MM.1S (cell line): Measurements from ENCODE around the gene TRPM2.

Experiments used
- DNase-seq: peaks from one replicate; pipeline ENCODE4 v3.0.0-alpha.2; 2015
- H2AFZ ChIP-seq: fragments of 300-600 bp; sonication (generic); 2 replicates; pipeline ENCODE4 v1.6.0; 2016; ENCODE audit warnings: antibody characterized with exemption, low read length
- H3F3A ChIP-seq: fragments of 300-600 bp; sonication (generic); 2 replicates; pipeline ENCODE4 v1.6.1; 2016; ENCODE audit warnings: mild to moderate bottlenecking, antibody characterized with exemption, low read length, moderate library complexity, mixed read lengths; ENCODE audit not compliant: insufficient read depth
- H3K27ac ChIP-seq: fragments of 300-600 bp; sonication (generic); 2 replicates; pipeline ENCODE4 v1.5.1; 2016; ENCODE audit warnings: mild to moderate bottlenecking, low read length
- H3K27me3 ChIP-seq: fragments of 300-600 bp; sonication (generic); replicated peaks from 2 replicates; pipeline ENCODE4 v1.6.0; 2016; ENCODE audit warnings: low read length; ENCODE audit not compliant: insufficient read depth
- H3K36me3 ChIP-seq: fragments of 300-600 bp; sonication (generic); replicated peaks from 2 replicates; pipeline ENCODE4 v1.6.1; 2016; ENCODE audit warnings: mild to moderate bottlenecking, low read length, mixed read lengths; ENCODE audit not compliant: insufficient read depth
- H3K4me1 ChIP-seq: fragments of 300-600 bp; sonication (generic); 2 replicates; pipeline ENCODE4 v1.6.1; 2016; ENCODE audit warnings: low read length, mixed read lengths
- H3K4me2 ChIP-seq: fragments of 300-600 bp; sonication (generic); 2 replicates; pipeline ENCODE4 v1.6.0; 2016; ENCODE audit warnings: low read depth, low read length
- H3K4me3 ChIP-seq: fragments of 300-600 bp; sonication (generic); 2 replicates; pipeline ENCODE4 v1.5.1; 2016; ENCODE audit warnings: low read length, mixed read lengths
- H3K79me2 ChIP-seq: fragments of 300-600 bp; sonication (generic); 2 replicates; pipeline ENCODE4 v1.6.1; 2016; ENCODE audit warnings: mixed run types, low read length, mixed read lengths
- H3K9ac ChIP-seq: fragments of 300-600 bp; sonication (generic); 2 replicates; pipeline ENCODE4 v1.6.1; 2016; ENCODE audit warnings: low read length, mixed read lengths
- H3K9me2 ChIP-seq: fragments of 300-600 bp; sonication (generic); replicated peaks from 2 replicates; pipeline ENCODE4 v1.6.1; 2016; ENCODE audit warnings: mild to moderate bottlenecking, low read length, mixed read lengths; ENCODE audit not compliant: insufficient read depth
- H3K9me3 ChIP-seq: fragments of 300-600 bp; sonication (generic); replicated peaks from 2 replicates; pipeline ENCODE4 v1.6.1; 2016; ENCODE audit warnings: mild to moderate bottlenecking, low read length, mixed read lengths; ENCODE audit not compliant: insufficient read depth
- H4K20me1 ChIP-seq: fragments of 300-600 bp; sonication (generic); 2 replicates; pipeline ENCODE4 v1.6.1; 2016; ENCODE audit warnings: mild to moderate bottlenecking, low read length, moderate library complexity, mixed read lengths; ENCODE audit not compliant: insufficient read depth
- CTCF ChIP-seq: fragments of 300-600 bp; sonication (generic); IDR thresholded peaks from 2 replicates; pipeline ENCODE4 v1.5.1; 2016; ENCODE audit warnings: antibody characterized with exemption, low read length, mixed read lengths
- EZH2 ChIP-seq: fragments of 300-600 bp; sonication (generic); optimal IDR thresholded peaks from 2 replicates; pipeline ENCODE3; 2017; ENCODE audit warnings: low read depth, mild to moderate bottlenecking, antibody characterized with exemption, low read length, mixed read lengths
- EZH2phosphoT487 ChIP-seq: fragments of 300-600 bp; sonication (generic); IDR thresholded peaks from 2 replicates; pipeline ENCODE4 v1.6.1; 2018; ENCODE audit warnings: antibody characterized with exemption, low read length

TRPM2 gene

DNA sequence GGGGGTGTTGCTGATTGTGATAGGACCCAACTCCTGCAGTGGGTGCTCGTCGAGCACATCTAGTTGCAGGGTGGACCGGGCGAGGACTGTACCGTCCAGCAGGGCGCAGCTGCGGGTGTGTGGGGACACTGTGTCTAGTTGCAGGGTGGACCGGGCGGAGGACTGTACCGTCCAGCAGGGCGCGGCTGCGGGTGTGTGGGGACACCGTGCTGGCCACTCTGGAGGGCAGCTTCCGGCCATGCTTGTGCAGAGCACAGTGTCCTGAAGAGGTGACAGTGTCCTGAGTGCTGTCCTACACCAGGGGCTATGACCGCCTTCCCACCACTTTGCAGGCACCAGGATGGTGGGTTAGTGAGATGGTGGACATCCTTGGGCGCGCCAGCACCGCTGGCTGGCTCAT, 4.6 kb upstream of the TRPM2 start:
- no peaks in the 10 kb centered on the region for H4K20me1 ChIP-seq
- no peaks in the 10 kb centered on the region for H3K36me3 ChIP-seq
- H3K27ac ChIP-seq = no peak overlapping the region
- no peaks in the 10 kb centered on the region for H3K79me2 ChIP-seq
- no peaks in the 10 kb centered on the region; the same call in 1 of the 2 replicates for H3K4me1 ChIP-seq
- no peaks in the 10 kb centered on the region for H3F3A ChIP-seq
- no peak overlapping the region for H3K4me2 ChIP-seq
- no peak overlapping the region for H3K9ac ChIP-seq
- no peak overlapping the region for H3K4me3 ChIP-seq
- peaks cover 92% of the 10 kb centered on the region for H3K27me3 ChIP-seq
- TF ChIP-seq EZH2phosphoT487 = no peak
- no peak for TF ChIP-seq CTCF
- TF ChIP-seq EZH2 = no peak
- H3K9me3 ChIP-seq = no peaks in the 10 kb centered on the region
- DNase-seq = no peak
- H2AFZ ChIP-seq = no peak overlapping the region
- H3K9me2 ChIP-seq = no peaks in the 10 kb centered on the region

DNA sequence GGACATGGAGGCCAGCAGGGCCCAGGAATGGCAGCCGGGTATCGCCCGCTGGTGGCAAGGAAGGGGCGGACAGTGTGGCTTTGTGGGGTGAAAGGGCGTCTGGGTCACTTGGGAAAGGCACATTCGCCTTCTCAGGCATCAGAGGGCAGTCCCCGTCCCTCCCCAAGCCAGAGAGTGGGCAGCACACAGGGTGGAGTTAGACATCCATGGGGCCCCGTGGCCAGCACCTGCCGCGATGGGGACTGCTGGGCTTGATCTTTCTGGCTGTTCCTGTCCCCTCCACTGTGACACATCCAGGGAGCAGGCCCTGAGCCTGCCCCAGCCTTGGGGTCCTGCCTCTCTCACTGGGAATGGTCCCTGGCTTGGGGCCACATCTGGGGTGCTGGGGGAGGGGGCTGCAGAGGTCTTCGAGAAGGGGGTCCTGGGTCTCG, 4.0 kb upstream of the TRPM2 start:
- no peak overlapping the region for H2AFZ ChIP-seq
- H3K79me2 ChIP-seq = no peaks in the 10 kb centered on the region
- no peaks in the 10 kb centered on the region; the same call in 1 of the 2 replicates for H3K4me1 ChIP-seq
- DNase-seq = no peak
- no peaks in the 10 kb centered on the region for H3F3A ChIP-seq
- no peaks in the 10 kb centered on the region for H4K20me1 ChIP-seq
- H3K9ac ChIP-seq = no peak overlapping the region
- H3K4me2 ChIP-seq = no peak overlapping the region
- H3K9me3 ChIP-seq = no peaks in the 10 kb centered on the region
- no peak for TF ChIP-seq EZH2phosphoT487
- no peak for TF ChIP-seq EZH2
- no peak for TF ChIP-seq CTCF
- no peak overlapping the region for H3K27ac ChIP-seq
- no peak overlapping the region for H3K4me3 ChIP-seq
- peaks cover 92% of the 10 kb centered on the region for H3K27me3 ChIP-seq
- no peaks in the 10 kb centered on the region for H3K9me2 ChIP-seq
- H3K36me3 ChIP-seq = no peaks in the 10 kb centered on the region

GRCh38 chr21:44349847-44350772, 3.3 kb upstream of the TRPM2 start:
- no peak for TF ChIP-seq CTCF
- TF ChIP-seq EZH2phosphoT487 = no peak
- no peak for TF ChIP-seq EZH2
- H3K4me2 ChIP-seq = no peak overlapping the region
- H3K9me3 ChIP-seq = no peaks in the 10 kb centered on the region
- no peak overlapping the region for H3K9ac ChIP-seq
- no peaks in the 10 kb centered on the region for H3F3A ChIP-seq
- no peaks in the 10 kb centered on the region for H4K20me1 ChIP-seq
- peaks cover 92% of the 10 kb centered on the region for H3K27me3 ChIP-seq
- no peak for DNase-seq
- H3K9me2 ChIP-seq = no peaks in the 10 kb centered on the region
- no peak overlapping the region for H3K4me3 ChIP-seq
- H3K79me2 ChIP-seq = no peaks in the 10 kb centered on the region
- no peaks in the 10 kb centered on the region for H3K36me3 ChIP-seq
- H3K4me1 ChIP-seq = no peaks in the 10 kb centered on the region; the same call in 1 of the 2 replicates
- H2AFZ ChIP-seq = no peak overlapping the region
- H3K27ac ChIP-seq = no peak overlapping the region
